ENCODE data around the gene DKK1.

DNA sequence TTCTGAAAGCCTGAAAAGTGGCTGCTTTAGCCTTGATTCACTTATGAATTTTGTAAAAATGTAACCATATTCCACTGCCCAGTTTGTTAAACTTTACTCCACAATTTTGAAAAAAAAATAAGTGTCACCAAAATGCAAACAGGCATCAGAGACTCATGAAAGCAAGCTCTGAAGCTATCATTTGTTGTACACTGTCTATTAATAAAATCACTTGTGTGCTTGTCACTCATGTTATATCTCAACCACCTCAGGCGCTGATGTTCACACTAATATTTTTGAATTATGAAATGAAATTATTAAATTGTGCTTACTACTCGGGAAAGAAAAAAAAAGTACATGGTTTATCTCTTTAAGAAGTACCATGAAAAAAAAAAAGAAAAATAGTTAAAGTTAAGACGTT lies 34.5 kb upstream of the DKK1 start:
- no peak for TF ChIP-seq ESRRA (CRISPR knock-in tag; IDR thresholded peaks at IDR 0.05; ENCODE audit: borderline replicate concordance)
- TF ChIP-seq, protein P1, sequence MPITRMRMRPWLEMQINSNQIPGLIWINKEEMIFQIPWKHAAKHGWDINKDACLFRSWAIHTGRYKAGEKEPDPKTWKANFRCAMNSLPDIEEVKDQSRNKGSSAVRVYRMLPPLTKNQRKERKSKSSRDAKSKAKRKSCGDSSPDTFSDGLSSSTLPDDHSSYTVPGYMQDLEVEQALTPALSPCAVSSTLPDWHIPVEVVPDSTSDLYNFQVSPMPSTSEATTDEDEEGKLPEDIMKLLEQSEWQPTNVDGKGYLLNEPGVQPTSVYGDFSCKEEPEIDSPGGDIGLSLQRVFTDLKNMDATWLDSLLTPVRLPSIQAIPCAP (CRISPR knock-in tag; IDR thresholded peaks at IDR 0.05) = no peak
- TF ChIP-seq ZNF263 (CRISPR knock-in tag; IDR thresholded peaks at IDR 0.05; ENCODE audit: low read depth) = no peak
- TF ChIP-seq TCF7 (CRISPR knock-in tag; IDR thresholded peaks at IDR 0.05; ENCODE audit: low read depth) = no peak

All from WTC11 (cell line).